H9 (cell line): ENCODE results near the gene BCO1. TPM values are rescaled to one million over a fixed set of nuclear protein-coding genes. Genes with fewer than 3 reads are reported as not detected.

Source experiments
- DNase-seq: peaks from one replicate; pipeline ENCODE4 v3.0.0-alpha.2; 2017
- H2AFZ ChIP-seq: one replicate; pipeline ENCODE4 v1.6.1; 2013; ENCODE audit warnings: mild to moderate bottlenecking, low read length, control low read depth, moderate library complexity
- H2AK5ac ChIP-seq: 2 replicates; pipeline ENCODE4 v1.6.1; 2013; ENCODE audit warnings: low read length, control low read depth, mixed read lengths; ENCODE audit not compliant: insufficient read length
- H2BK120ac ChIP-seq: one replicate; pipeline ENCODE4 v1.6.1; 2013; ENCODE audit warnings: low read depth, mild to moderate bottlenecking, low read length, control low read depth, inconsistent platforms; ENCODE audit not compliant: poor library complexity, severe bottlenecking
- H2BK12ac ChIP-seq: 2 replicates; pipeline ENCODE4 v1.6.1; 2013; ENCODE audit warnings: low read length, control low read depth, mixed read lengths, low read depth; ENCODE audit not compliant: insufficient read length
- H2BK15ac ChIP-seq: 2 replicates; pipeline ENCODE4 v1.6.1; 2013; ENCODE audit warnings: low read depth, low read length, control low read depth
- H2BK20ac ChIP-seq: one replicate; pipeline ENCODE4 v1.6.1; 2013; ENCODE audit warnings: low read depth, mild to moderate bottlenecking, low read length, control low read depth, inconsistent platforms; ENCODE audit not compliant: poor library complexity, severe bottlenecking
- H2BK5ac ChIP-seq: 2 replicates; pipeline ENCODE4 v1.6.1; 2013; ENCODE audit warnings: low read length, control low read depth, mixed read lengths; ENCODE audit not compliant: insufficient read length
- H3K14ac ChIP-seq: 2 replicates; pipeline ENCODE4 v1.6.1; 2013; ENCODE audit warnings: low read length, control low read depth; ENCODE audit not compliant: insufficient read depth
- H3K18ac ChIP-seq: 2 replicates; pipeline ENCODE4 v1.6.1; 2013; ENCODE audit warnings: low read depth, mild to moderate bottlenecking, mixed read lengths, low read length, control low read depth; ENCODE audit not compliant: insufficient read length
- H3K23ac ChIP-seq: 2 replicates; pipeline ENCODE4 v1.6.1; 2013; ENCODE audit warnings: low read length, control low read depth, mixed read lengths, low read depth; ENCODE audit not compliant: insufficient read length
- H3K23me2 ChIP-seq: 2 replicates; pipeline ENCODE4 v1.6.1; 2013; ENCODE audit warnings: low read depth, mild to moderate bottlenecking, mixed read lengths, low read length, control low read depth; ENCODE audit not compliant: insufficient read length, poor library complexity, severe bottlenecking
- H3K27ac ChIP-seq: 2 replicates; pipeline ENCODE4 v1.5.1; 2013; ENCODE audit warnings: low read length, control low read depth, mixed read lengths, low read depth; ENCODE audit not compliant: insufficient read length
- H3K27me3 ChIP-seq: 2 replicates; pipeline ENCODE4 v1.6.1; 2013; ENCODE audit warnings: low read length, control low read depth, inconsistent platforms; ENCODE audit not compliant: insufficient read depth
- H3K4ac ChIP-seq: 2 replicates; pipeline ENCODE4 v1.6.1; 2013; ENCODE audit warnings: low read depth, mild to moderate bottlenecking, control low read depth, inconsistent platforms, low read length, moderate library complexity
- H3K4me1 ChIP-seq: 2 replicates; pipeline ENCODE4 v1.6.1; 2013; ENCODE audit warnings: low read length, control low read depth, inconsistent platforms; ENCODE audit not compliant: insufficient read depth
- H3K4me2 ChIP-seq: 2 replicates; pipeline ENCODE4 v1.6.1; 2013; ENCODE audit warnings: low read length, control low read depth, mixed read lengths; ENCODE audit not compliant: insufficient read length, insufficient read depth
- H3K56ac ChIP-seq: 2 replicates; pipeline ENCODE4 v1.6.1; 2013; ENCODE audit warnings: low read depth, mild to moderate bottlenecking, mixed read lengths, low read length, control low read depth; ENCODE audit not compliant: insufficient read length
- H3K79me1 ChIP-seq: 2 replicates; pipeline ENCODE4 v1.6.1; 2013; ENCODE audit warnings: low read depth, mild to moderate bottlenecking, moderate library complexity, low read length, control low read depth, inconsistent platforms; ENCODE audit not compliant: insufficient read depth, poor library complexity, severe bottlenecking
- H3K79me2 ChIP-seq: 2 replicates; pipeline ENCODE4 v1.6.1; 2013; ENCODE audit warnings: low read length, control low read depth, inconsistent platforms; ENCODE audit not compliant: insufficient read depth
- H3K9ac ChIP-seq: 2 replicates; pipeline ENCODE4 v1.6.1; 2013; ENCODE audit warnings: low read length, control low read depth, mixed read lengths; ENCODE audit not compliant: insufficient read length; ENCODE audit errors: extremely low read depth
- H3K9me3 ChIP-seq: one replicate; pipeline ENCODE4 v1.6.1; 2013; ENCODE audit warnings: low read depth, low read length, inconsistent platforms; ENCODE audit not compliant: control insufficient read depth
- H3T11ph ChIP-seq: one replicate; pipeline ENCODE4 v1.6.1; 2013; ENCODE audit warnings: mild to moderate bottlenecking, low read length, control low read depth, inconsistent platforms
- H4K20me1 ChIP-seq: one replicate; pipeline ENCODE4 v1.6.1; 2013; ENCODE audit not compliant: control insufficient read depth, insufficient read length, insufficient read depth
- H4K5ac ChIP-seq: 2 replicates; pipeline ENCODE4 v1.6.1; 2013; ENCODE audit warnings: low read depth, mild to moderate bottlenecking, mixed read lengths, low read length, control low read depth; ENCODE audit not compliant: insufficient read length
- H4K8ac ChIP-seq: replicated peaks from 2 replicates; pipeline ENCODE4 v1.6.1; 2013; ENCODE audit warnings: low read length, control low read depth, mixed read lengths, low read depth; ENCODE audit not compliant: insufficient read length
- H4K91ac ChIP-seq: 2 replicates; pipeline ENCODE4 v1.6.1; 2013; ENCODE audit warnings: low read depth, mild to moderate bottlenecking, moderate library complexity, mixed read lengths, low read length, control low read depth; ENCODE audit not compliant: insufficient read length
- H3K27ac Mint-ChIP-seq, 3 experiments: 2 replicates in 2 of 3; 3 replicates in 1 of 3; pipeline ENCODE4 v1.8.0; 2020 to 2021; ENCODE audit warnings: mixed read lengths in 3 of 3, mild to moderate bottlenecking in 1 of 3, moderate library complexity in 1 of 3
- H3K27me3 Mint-ChIP-seq: 2 replicates; pipeline ENCODE4 v1.8.0; 2021; ENCODE audit warnings: low read depth, mild to moderate bottlenecking, moderate library complexity, mixed read lengths
- H3K36me3 Mint-ChIP-seq, 3 experiments: 2 replicates in 2 of 3; 3 replicates in 1 of 3; pipeline ENCODE4 v1.8.0; 2020 to 2021; ENCODE audit warnings: low read depth in 3 of 3, mixed read lengths in 3 of 3; ENCODE audit not compliant: insufficient read depth in 1 of 3
- H3K4me1 Mint-ChIP-seq, 2 experiments: 2 replicates each; pipeline ENCODE4 v1.8.0; 2020; ENCODE audit warnings: mixed read lengths in 2 of 2
- H3K4me3 Mint-ChIP-seq, 2 experiments: 2 replicates in 1 of 2; 3 replicates in 1 of 2; pipeline ENCODE4 v1.8.0; 2020 to 2021; ENCODE audit warnings: mild to moderate bottlenecking in 2 of 2, mixed read lengths in 2 of 2, moderate library complexity in 1 of 2
- H3K9me3 Mint-ChIP-seq, 2 experiments: 2 replicates in 1 of 2; 3 replicates in 1 of 2; pipeline ENCODE4 v1.8.0; 2020; ENCODE audit warnings: mild to moderate bottlenecking in 2 of 2, mixed read lengths in 2 of 2, moderate library complexity in 1 of 2
- CTCF ChIP-seq: fragments of 200-600 bp; sonication (generic); conservative IDR thresholded peaks from 3 replicates; pipeline ENCODE4 v1.8.0; 2021; ENCODE audit warnings: antibody characterized with exemption, mild to moderate bottlenecking
- WGBS: extraction: QIAGEN DNeasy Blood & Tissue Kit; methylation state at CpG from one replicate; pipeline ENCODE4 v1.1.7; 2013; ENCODE audit warnings: missing lambda C conversion rate, low lambda C conversion rate, mixed read lengths; ENCODE audit not compliant: insufficient read length; ENCODE audit errors: extremely low coverage; 5-methylcytosine and 5-hydroxymethylcytosine counted together
- total RNA-seq: library from RNA; stranded (reverse); gene quantifications from 2 replicates; pipeline ENCODE4 v1.2.1, GENCODE V29; 2021

BCO1 gene
- total RNA-seq, 1 experiment from 2014 or later, result not detected

GRCh38 chr16:81313701-81314602, 75.5 kb downstream of the BCO1 start:
- H3K9ac ChIP-seq, result peak overlapping the region; percentile 97
- H3K4ac ChIP-seq, result peak overlapping the region; percentile 51; the same call in 1 of the 2 replicates
- H3K4me2 ChIP-seq, result peak overlapping the region; percentile 98
- H2BK12ac ChIP-seq, result peak overlapping the region; percentile 18
- peak overlapping the region; percentile 64 for H3K18ac ChIP-seq
- Mint-ChIP-seq H3K9me3 (no peaks in the 10 kb centered on the region), H3K4me3 (peak overlapping the region; percentile 89 to 98), H3K36me3 (peaks cover 4 to 15% (median 13%) of the 10 kb centered on the region in 3 experiments; a peak in 5 of 7 replicates), H3K27ac (peak overlapping the region; percentile 97 to 99 (median 99)), H3K4me1 (peaks cover 39 to 40% of the 10 kb centered on the region in 2 experiments), H3K27me3 (no peaks in the 10 kb centered on the region)
- H4K5ac ChIP-seq, result peak overlapping the region; percentile 86
- H3K79me1 ChIP-seq, result peaks cover 10% of the 10 kb centered on the region
- H2AFZ ChIP-seq, result no peak overlapping the region
- no peak overlapping the region for H4K8ac ChIP-seq
- peak overlapping the region; percentile 50 for H2BK120ac ChIP-seq
- no peaks in the 10 kb centered on the region for H4K20me1 ChIP-seq
- peak; percentile 69 for DNase-seq
- peak overlapping the region; percentile 56 for H2BK5ac ChIP-seq
- H3K23ac ChIP-seq, result no peak overlapping the region
- H3K27ac ChIP-seq, result peak overlapping the region; percentile 41
- H3K23me2 ChIP-seq, result peaks cover 16% of the 10 kb centered on the region
- H3K9me3 ChIP-seq, result no peaks in the 10 kb centered on the region
- H3K56ac ChIP-seq, result peak overlapping the region; percentile 70
- H3T11ph ChIP-seq, result peak overlapping the region; percentile 56
- H3K14ac ChIP-seq, result peak overlapping the region; percentile 81; the same call in 1 of the 2 replicates
- H2BK15ac ChIP-seq, result no peak overlapping the region
- H2BK20ac ChIP-seq, result no peak overlapping the region
- TF ChIP-seq CTCF, result no peak
- H4K91ac ChIP-seq, result peak overlapping the region; percentile 46
- H2AK5ac ChIP-seq, result no peak overlapping the region
- peaks cover 23% of the 10 kb centered on the region; the same call in 1 of the 2 replicates for H3K79me2 ChIP-seq
- no peaks in the 10 kb centered on the region for H3K27me3 ChIP-seq
- peaks cover 4% of the 10 kb centered on the region for H3K4me1 ChIP-seq
- WGBS, result no CpG with 5 or more reads among the region's 16 CpGs
